Measurements from ENCODE around the gene GLYAT. TPM values are rescaled to one million over a fixed set of nuclear protein-coding genes. Genes with fewer than 3 reads are reported as not detected.

GLYAT gene
- total RNA-seq, 1 donor from 2014 or later: not detected

- DNase-seq (ENCODE audit: low read depth): no peak
- Histone ChIP-seq H3K27me3 (ENCODE audit: control insufficient read depth, insufficient read depth, low read length) (no peaks in the 10 kb centered on the region), H3K36me3 (ENCODE audit: control insufficient read depth, insufficient read depth, low read length) (no peaks in the 10 kb centered on the region), H3K4me3 (ENCODE audit: low read depth, low read length) (no peak overlapping the region)
- TF ChIP-seq, protein P1, sequence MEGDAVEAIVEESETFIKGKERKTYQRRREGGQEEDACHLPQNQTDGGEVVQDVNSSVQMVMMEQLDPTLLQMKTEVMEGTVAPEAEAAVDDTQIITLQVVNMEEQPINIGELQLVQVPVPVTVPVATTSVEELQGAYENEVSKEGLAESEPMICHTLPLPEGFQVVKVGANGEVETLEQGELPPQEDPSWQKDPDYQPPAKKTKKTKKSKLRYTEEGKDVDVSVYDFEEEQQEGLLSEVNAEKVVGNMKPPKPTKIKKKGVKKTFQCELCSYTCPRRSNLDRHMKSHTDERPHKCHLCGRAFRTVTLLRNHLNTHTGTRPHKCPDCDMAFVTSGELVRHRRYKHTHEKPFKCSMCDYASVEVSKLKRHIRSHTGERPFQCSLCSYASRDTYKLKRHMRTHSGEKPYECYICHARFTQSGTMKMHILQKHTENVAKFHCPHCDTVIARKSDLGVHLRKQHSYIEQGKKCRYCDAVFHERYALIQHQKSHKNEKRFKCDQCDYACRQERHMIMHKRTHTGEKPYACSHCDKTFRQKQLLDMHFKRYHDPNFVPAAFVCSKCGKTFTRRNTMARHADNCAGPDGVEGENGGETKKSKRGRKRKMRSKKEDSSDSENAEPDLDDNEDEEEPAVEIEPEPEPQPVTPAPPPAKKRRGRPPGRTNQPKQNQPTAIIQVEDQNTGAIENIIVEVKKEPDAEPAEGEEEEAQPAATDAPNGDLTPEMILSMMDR (IDR thresholded peaks at IDR 0.05; ENCODE audit: insufficient read depth, low read length, poor library complexity, severe bottlenecking): no peak
Measured at GRCh38 chr11:58741127-58741526, 9.4 kb upstream of the GLYAT start.

GRCh38 chr11:58740447-58740846 is 8.7 kb upstream of the GLYAT start:
- TF ChIP-seq, protein P1 (IDR thresholded peaks at IDR 0.05; ENCODE audit: insufficient read depth, low read length, poor library complexity, severe bottlenecking): no peak
- Histone ChIP-seq H3K4me3 (ENCODE audit: low read depth, low read length) (no peak overlapping the region), H3K27me3 (ENCODE audit: control insufficient read depth, insufficient read depth, low read length) (no peaks in the 10 kb centered on the region), H3K36me3 (ENCODE audit: control insufficient read depth, insufficient read depth, low read length) (no peaks in the 10 kb centered on the region)
- DNase-seq (ENCODE audit: low read depth): no peak

DNA sequence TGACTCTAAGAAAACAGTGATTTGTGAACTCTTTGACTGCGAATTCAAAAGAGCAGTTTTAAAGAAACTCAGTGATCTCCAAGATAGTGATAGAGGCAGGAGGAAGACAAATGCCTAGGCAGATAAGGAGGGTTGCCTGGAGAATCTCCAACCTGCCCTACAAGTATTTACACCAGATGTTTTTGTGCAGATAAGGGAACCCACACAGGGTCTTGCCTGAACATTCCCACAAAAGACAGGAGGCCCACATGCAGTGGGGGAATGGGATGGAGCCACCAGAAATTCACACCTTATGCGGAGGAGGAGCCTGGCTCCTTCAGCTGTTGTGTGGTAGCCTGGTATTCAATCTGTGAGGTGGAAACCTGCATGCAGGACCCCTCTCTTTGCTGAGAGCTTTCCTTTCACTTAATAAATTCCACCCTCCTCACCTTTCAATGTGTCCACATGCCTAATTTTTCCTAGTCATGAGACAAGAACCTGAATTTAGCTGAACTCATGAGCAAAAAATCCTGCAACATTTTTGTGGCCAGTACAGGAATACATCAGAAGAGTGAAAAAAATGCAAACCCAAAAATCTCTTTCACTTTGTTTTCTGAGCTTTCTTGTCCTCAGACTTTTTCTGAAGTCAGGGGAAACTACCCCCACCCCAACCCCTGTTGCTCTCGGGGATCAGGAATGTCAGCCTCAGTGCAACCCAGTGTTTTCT is 8.1 kb upstream of the GLYAT start:
- TF ChIP-seq, protein P1 (IDR thresholded peaks at IDR 0.05; ENCODE audit: insufficient read depth, low read length, poor library complexity, severe bottlenecking): no peak
- Histone ChIP-seq H3K27me3 (ENCODE audit: control insufficient read depth, insufficient read depth, low read length) (no peaks in the 10 kb centered on the region), H3K36me3 (ENCODE audit: control insufficient read depth, insufficient read depth, low read length) (no peaks in the 10 kb centered on the region), H3K4me3 (ENCODE audit: low read depth, low read length) (no peak overlapping the region)
- DNase-seq (ENCODE audit: low read depth): no peak

- Histone ChIP-seq H3K4me3 (ENCODE audit: low read depth, low read length) (no peak overlapping the region), H3K27me3 (ENCODE audit: control insufficient read depth, insufficient read depth, low read length) (no peaks in the 10 kb centered on the region), H3K36me3 (ENCODE audit: control insufficient read depth, insufficient read depth, low read length) (no peaks in the 10 kb centered on the region)
- DNase-seq (ENCODE audit: low read depth): no peak
- TF ChIP-seq, protein P1 (IDR thresholded peaks at IDR 0.05; ENCODE audit: insufficient read depth, low read length, poor library complexity, severe bottlenecking): no peak
Measured at GRCh38 chr11:58734681-58735490, 3.1 kb upstream of the GLYAT start.

DNA sequence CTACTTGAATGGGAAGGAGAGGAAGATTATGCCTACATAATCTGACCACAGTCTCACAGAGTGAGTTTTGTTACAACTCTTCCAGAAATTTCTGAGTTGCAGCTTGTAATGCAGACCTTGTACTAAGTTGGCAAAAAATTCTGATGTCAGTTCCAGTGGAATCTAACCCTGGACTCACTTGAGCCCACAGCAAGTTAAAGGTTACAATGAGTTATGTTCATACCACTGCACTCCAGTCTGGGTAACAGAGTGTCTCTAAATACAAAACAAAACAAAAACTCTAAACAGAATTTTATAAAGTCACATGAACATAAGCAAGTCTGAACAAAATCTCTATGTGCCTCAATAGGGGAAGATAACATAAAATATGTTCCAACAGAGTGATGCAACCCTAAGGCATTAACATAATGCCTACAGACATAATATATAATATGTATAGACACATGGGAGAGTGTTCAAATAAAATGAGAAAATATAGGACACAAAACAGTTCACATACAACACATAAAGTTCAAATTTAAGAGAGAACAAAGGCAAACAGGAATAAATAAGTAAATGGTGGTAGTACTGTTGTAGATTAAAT is 1.1 kb downstream of the GLYAT start:
- TF ChIP-seq, protein P1 (IDR thresholded peaks at IDR 0.05; ENCODE audit: insufficient read depth, low read length, poor library complexity, severe bottlenecking): no peak
- DNase-seq (ENCODE audit: low read depth): no peak
- Histone ChIP-seq H3K36me3 (ENCODE audit: control insufficient read depth, insufficient read depth, low read length) (no peaks in the 10 kb centered on the region), H3K27me3 (ENCODE audit: control insufficient read depth, insufficient read depth, low read length) (no peaks in the 10 kb centered on the region), H3K4me3 (ENCODE audit: low read depth, low read length) (no peak overlapping the region)
